Testis (tissue), 2 donors: ENCODE measurements around the gene TFAP2A.

Experiments
- CTCF ChIP-seq, 3 experiments: fragments of 450-650 bp in 2 of 3; fragments of 200-600 bp in 1 of 3; sonication (generic) in 1 of 3; IDR thresholded peaks; one replicate each; pipeline ENCODE4 v1.5.1; 2016 to 2019; ENCODE audit warnings: antibody characterized with exemption in 3 of 3, mild to moderate bottlenecking in 2 of 3, moderate library complexity in 1 of 3
- POLR2A ChIP-seq: fragments of 450-650 bp; IDR thresholded peaks from one replicate; pipeline ENCODE4 v1.6.1; 2017; ENCODE audit warnings: antibody characterized with exemption, mild to moderate bottlenecking, moderate library complexity

DNA sequence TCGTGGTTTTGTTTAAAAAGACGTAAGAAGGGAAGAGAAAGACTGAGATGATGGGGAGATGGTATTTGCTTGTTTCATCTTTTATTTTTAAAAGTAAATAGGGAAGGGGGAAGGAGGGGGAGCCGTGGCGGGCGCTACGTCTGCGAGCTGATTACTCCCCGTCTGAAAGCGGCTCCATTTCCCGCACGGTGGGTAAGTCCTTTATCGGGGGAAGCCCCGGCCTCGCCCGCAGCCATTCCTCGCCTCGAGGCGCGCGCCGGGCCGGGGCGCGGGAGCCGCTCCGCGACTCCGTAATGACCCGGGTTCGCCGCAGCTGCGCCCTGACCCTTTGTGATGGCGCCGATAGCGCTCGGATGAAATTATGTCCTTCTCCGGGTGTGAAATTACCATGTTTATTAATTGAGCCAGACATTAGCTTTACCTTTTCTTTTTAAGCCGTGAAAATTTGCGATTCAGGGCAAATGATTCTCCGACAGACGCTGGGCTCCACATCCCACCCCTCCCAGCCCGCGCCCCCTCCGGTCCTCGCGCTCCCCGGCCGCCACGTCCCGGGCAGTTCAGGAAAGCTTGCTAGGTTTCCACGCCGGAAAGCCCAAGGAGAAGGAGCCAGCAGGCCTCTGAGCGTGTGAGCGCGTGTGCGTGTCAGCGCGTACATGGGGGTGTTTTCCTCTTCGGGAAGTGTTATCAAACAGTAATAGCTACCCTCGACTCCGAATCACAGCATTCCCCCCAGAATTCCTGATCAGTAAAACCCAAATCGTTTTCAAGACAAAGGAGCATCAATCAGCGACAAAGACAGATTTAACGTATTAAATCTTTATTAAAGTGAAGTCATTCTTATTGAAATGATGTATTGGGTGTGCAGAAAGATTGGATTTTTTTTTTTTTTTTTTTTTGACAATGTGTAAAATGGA, 30.0 kb downstream of the TFAP2A start:
- TF ChIP-seq CTCF (IDR thresholded peaks at IDR 0.05) (no peak), POLR2A (no peak)
